OCI-LY7 (cell line): ENCODE results near the gene CABLES1. TPM values are rescaled to one million over a fixed set of nuclear protein-coding genes. Genes with fewer than 3 reads are reported as not detected.
"Not testable (repeated sequence)": the region's sequence is repeated elsewhere in the genome, so short reads cannot be mapped to it uniquely, and the experiment has no call there.

Experiments used
- BruUV-seq: library from RNA; stranded (reverse); fragments of 400-500 nt; replicated peaks from 2 replicates; lab custom pipeline; 2021; lab: Mats Ljungman, UMichigan
- CTCF ChIA-PET: fragments of 300-600 bp; sonication (Branson Sonifier 250); formaldehyde crosslinking; loops from one replicate; lab custom pipeline; 2022; ENCODE audit warnings: antibody characterized with exemption; ENCODE audit not compliant: unreplicated experiment; lab: Charles Lee
- POLR2A ChIA-PET: fragments of 300-600 bp; sonication (Branson Sonifier 250); formaldehyde crosslinking; loops from one replicate; lab custom pipeline; 2022; ENCODE audit warnings: antibody characterized with exemption; lab: Charles Lee
- DNase-seq: peaks from one replicate; pipeline ENCODE4 v3.0.0-alpha.2; 2015; ENCODE audit warnings: low spot score
- H2AFZ ChIP-seq: fragments of 200-600 bp; sonication (generic), shearing (Covaris generic); 2 replicates; pipeline ENCODE4 v1.6.1; 2014; ENCODE audit warnings: mild to moderate bottlenecking, antibody characterized with exemption, low read length, moderate library complexity
- H3K27ac ChIP-seq: fragments of 200-600 bp; sonication (generic); 2 replicates; pipeline ENCODE4 v1.5.1; 2014; ENCODE audit warnings: mixed run types, low read depth, mild to moderate bottlenecking, moderate library complexity, low read length, inconsistent platforms; ENCODE audit not compliant: poor library complexity, severe bottlenecking
- H3K36me3 ChIP-seq: fragments of 200-600 bp; sonication (generic); 2 replicates; pipeline ENCODE4 v1.6.1; 2014; ENCODE audit warnings: mild to moderate bottlenecking, antibody characterized with exemption, low read length, moderate library complexity, mixed read lengths; ENCODE audit not compliant: insufficient read depth
- H3K4me1 ChIP-seq: fragments of 200-600 bp; sonication (generic); 2 replicates; pipeline ENCODE4 v1.5.1; 2014; ENCODE audit warnings: mild to moderate bottlenecking, low read length; ENCODE audit not compliant: insufficient read depth, poor library complexity, severe bottlenecking
- H3K4me2 ChIP-seq: fragments of 200-600 bp; sonication (generic); 2 replicates; pipeline ENCODE4 v1.6.1; 2014; ENCODE audit warnings: mild to moderate bottlenecking, low read length
- H3K4me3 ChIP-seq: fragments of 200-600 bp; sonication (generic); 2 replicates; pipeline ENCODE4 v1.5.1; 2014; ENCODE audit warnings: mild to moderate bottlenecking, low read depth, low read length; ENCODE audit not compliant: poor library complexity, severe bottlenecking
- H3K79me2 ChIP-seq: fragments of 200-600 bp; sonication (generic); 2 replicates; pipeline ENCODE4 v1.6.1; 2016; ENCODE audit warnings: low read depth, mild to moderate bottlenecking, low read length, moderate library complexity, mixed read lengths; ENCODE audit not compliant: insufficient read depth
- H3K9me2 ChIP-seq: fragments of 200-600 bp; sonication (generic); 2 replicates; pipeline ENCODE4 v1.6.1; 2016; ENCODE audit warnings: mild to moderate bottlenecking, low read length, mixed read lengths; ENCODE audit not compliant: insufficient read depth
- H3K9me3 ChIP-seq: fragments of 200-600 bp; sonication (generic); 2 replicates; pipeline ENCODE4 v1.6.1; 2014; ENCODE audit warnings: mild to moderate bottlenecking, mixed run types, low read length, mixed read lengths
- H4K20me1 ChIP-seq: fragments of 200-600 bp; sonication (generic); 2 replicates; pipeline ENCODE4 v1.6.1; 2014; ENCODE audit warnings: mild to moderate bottlenecking, antibody characterized with exemption, low read length, moderate library complexity, mixed read lengths; ENCODE audit not compliant: insufficient read depth
- EZH2phosphoT487 ChIP-seq: fragments of 200-600 bp; sonication (generic); IDR thresholded peaks from 2 replicates; pipeline ENCODE4 v1.6.1; 2018; ENCODE audit warnings: low read depth, borderline replicate concordance, mild to moderate bottlenecking, mixed run types, antibody characterized with exemption, low read length, moderate library complexity, mixed read lengths
- intact Hi-C: fragments of 100-400 bp; cut with micrococcal nuclease; formaldehyde crosslinking; loops from one replicate; pipeline ENCODE4 v1.10.0; 2022; ENCODE audit not compliant: unreplicated experiment
- total RNA-seq, 2 experiments: library from RNA; depleted of rRNA in 1 of 2; stranded (reverse); fragments of >200 nt in 1 of 2; shearing (Covaris generic) in 1 of 2; gene quantifications; 2 replicates each; pipeline ENCODE4 v1.2.3, GENCODE V29; 2014 to 2022
- TF ChIP-seq, protein P1 (sequence below): fragments of 200-600 bp; sonication (generic); conservative IDR thresholded peaks from 2 replicates; pipeline ENCODE4 v1.5.1; 2014; ENCODE audit warnings: mild to moderate bottlenecking, antibody characterized with exemption, low read length, moderate library complexity, mixed read lengths

CABLES1 gene
- total RNA-seq, 2 experiments from 2014 or later, result 20.6 to 28.7 TPM

- Histone ChIP-seq H3K4me3 (no peak overlapping the region), H3K4me2 (no peak overlapping the region), H3K27ac (no peak overlapping the region), H3K9me2 (no peaks in the 10 kb centered on the region), H3K4me1 (no peaks in the 10 kb centered on the region), H4K20me1 (no peaks in the 10 kb centered on the region), H3K36me3 (peaks cover 20% of the 10 kb centered on the region; the same call in 1 of the 2 replicates), H2AFZ (no peak overlapping the region), H3K79me2 (no peaks in the 10 kb centered on the region), H3K9me3 (peaks cover 17% of the 10 kb centered on the region)
- no peak for TF ChIP-seq EZH2phosphoT487
- TF ChIP-seq, protein P1, sequence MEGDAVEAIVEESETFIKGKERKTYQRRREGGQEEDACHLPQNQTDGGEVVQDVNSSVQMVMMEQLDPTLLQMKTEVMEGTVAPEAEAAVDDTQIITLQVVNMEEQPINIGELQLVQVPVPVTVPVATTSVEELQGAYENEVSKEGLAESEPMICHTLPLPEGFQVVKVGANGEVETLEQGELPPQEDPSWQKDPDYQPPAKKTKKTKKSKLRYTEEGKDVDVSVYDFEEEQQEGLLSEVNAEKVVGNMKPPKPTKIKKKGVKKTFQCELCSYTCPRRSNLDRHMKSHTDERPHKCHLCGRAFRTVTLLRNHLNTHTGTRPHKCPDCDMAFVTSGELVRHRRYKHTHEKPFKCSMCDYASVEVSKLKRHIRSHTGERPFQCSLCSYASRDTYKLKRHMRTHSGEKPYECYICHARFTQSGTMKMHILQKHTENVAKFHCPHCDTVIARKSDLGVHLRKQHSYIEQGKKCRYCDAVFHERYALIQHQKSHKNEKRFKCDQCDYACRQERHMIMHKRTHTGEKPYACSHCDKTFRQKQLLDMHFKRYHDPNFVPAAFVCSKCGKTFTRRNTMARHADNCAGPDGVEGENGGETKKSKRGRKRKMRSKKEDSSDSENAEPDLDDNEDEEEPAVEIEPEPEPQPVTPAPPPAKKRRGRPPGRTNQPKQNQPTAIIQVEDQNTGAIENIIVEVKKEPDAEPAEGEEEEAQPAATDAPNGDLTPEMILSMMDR, result no peak
- no peak for DNase-seq
- ChIA-PET POLR2A (interaction anchor here (0.5 kb wide), 1 partner anchor 24 kb away, joined by 6 read pairs; no protein-coding TSS in a partner anchor), CTCF (interaction anchor here (0.6 kb wide), 2 partner anchors 30 to 51 kb away, joined by 7 to 12 read pairs; no protein-coding TSS in a partner anchor)
- BruUV-seq, result no TSS peak
- intact Hi-C loops, result no loop called here
Measured at GRCh38 chr18:23267447-23267776, 132.1 kb downstream of the CABLES1 start.

DNA sequence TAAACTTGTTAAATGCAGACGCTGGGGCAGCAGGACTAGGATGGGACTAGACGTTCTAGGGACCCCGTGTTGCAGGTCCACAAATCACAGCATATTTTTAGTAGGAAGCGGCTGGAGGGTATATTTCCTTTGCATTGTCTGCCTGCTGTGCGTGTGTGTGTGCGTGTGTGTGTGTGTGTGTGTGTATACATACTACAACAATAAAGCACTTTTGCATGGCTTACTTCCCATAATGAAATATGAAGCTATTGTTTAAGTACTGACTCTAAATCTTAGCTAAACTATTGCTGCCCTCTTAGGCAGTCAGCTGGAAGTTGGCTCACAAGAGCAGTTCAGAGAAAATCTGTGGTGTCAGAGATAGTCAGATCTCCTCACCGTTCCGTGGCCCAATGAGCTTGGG is 133.4 kb downstream of the CABLES1 start:
- ChIA-PET POLR2A (interaction anchor here (0.6 to 0.7 kb wide), 2 partner anchors 12 to 19 kb away, joined by 3 to 4 read pairs; no protein-coding TSS in a partner anchor), CTCF (no interaction called here)
- H4K20me1 ChIP-seq, result no peaks in the 10 kb centered on the region
- H3K36me3 ChIP-seq, result peaks cover 20% of the 10 kb centered on the region; the same call in 1 of the 2 replicates
- no peaks in the 10 kb centered on the region for H3K9me2 ChIP-seq
- no peaks in the 10 kb centered on the region for H3K79me2 ChIP-seq
- intact Hi-C loops, result no loop called here
- H3K4me2 ChIP-seq, result no peak overlapping the region
- no peak overlapping the region for H3K4me3 ChIP-seq
- H2AFZ ChIP-seq, result no peak overlapping the region
- H3K4me1 ChIP-seq, result peaks cover 12% of the 10 kb centered on the region
- no TSS peak for BruUV-seq
- no peak for TF ChIP-seq EZH2phosphoT487
- TF ChIP-seq, protein P1, result no peak
- DNase-seq, result no peak
- H3K9me3 ChIP-seq, result peaks cover 17% of the 10 kb centered on the region
- H3K27ac ChIP-seq, result no peak overlapping the region

DNA sequence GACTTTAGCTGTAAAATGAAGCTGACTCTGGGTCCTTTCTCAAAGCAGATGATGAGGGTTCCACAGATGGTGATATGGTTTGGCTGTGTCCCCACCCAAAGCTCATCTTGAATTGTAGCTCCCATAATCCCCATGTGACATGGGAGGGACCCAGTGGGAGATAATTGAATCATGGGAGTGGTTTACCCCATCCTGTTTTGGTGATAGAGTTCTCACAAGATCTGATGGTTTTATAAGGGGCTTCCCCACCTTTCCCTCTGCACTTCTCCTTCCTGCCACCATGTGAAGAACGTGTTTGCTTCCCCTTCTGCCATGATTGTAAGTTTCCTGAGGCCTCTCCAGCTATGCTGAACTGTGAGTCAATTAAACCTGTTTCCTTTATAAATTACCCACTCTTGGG is 133.8 kb downstream of the CABLES1 start:
- H3K27ac ChIP-seq, BruUV-seq, H2AFZ ChIP-seq, H4K20me1 ChIP-seq, H3K79me2 ChIP-seq, H3K4me2 ChIP-seq, H3K4me3 ChIP-seq, H3K9me2 ChIP-seq, CTCF ChIA-PET, DNase-seq, intact Hi-C loops: not testable (repeated sequence)
- Histone ChIP-seq H3K4me1 (peaks cover 12% of the 10 kb centered on the region), H3K36me3 (peaks cover 20% of the 10 kb centered on the region; the same call in 1 of the 2 replicates), H3K9me3 (peaks cover 17% of the 10 kb centered on the region)
- POLR2A ChIA-PET, result interaction anchor here (0.6 to 0.7 kb wide), 2 partner anchors 12 to 19 kb away, joined by 3 to 4 read pairs; no protein-coding TSS in a partner anchor
